ENCODE results near the gene GOSR1. TPM values are rescaled to one million over a fixed set of nuclear protein-coding genes. Genes with fewer than 3 reads are reported as not detected.
A peak's percentile ranks its signal among the peaks of the same experiment; 100 is the strongest.

GOSR1 gene
- total RNA-seq = 10 to 100 TPM; 39.5 to 48.9 TPM

- DNase-seq (ENCODE audit: low spot score) = peak; percentile 95
- H3K27me3 ChIP-seq (replicated peaks; ENCODE audit: insufficient read depth) = no peaks in the 10 kb centered on the region
- peak within 1 kb of the TSS; percentile 85 to 94 for H3K4me3 ChIP-seq
- intact Hi-C loops (cut with DNase I) = loop anchor here (5.0 to 10.0 kb wide), 4 partner anchors 125 to 348 kb away; partner anchors contain the start of gene CRLF3
- H3K4me1 ChIP-seq (replicated peaks) = no peaks in the 10 kb centered on the region
- H3K9me3 ChIP-seq = no peaks in the 10 kb centered on the region
- H3K36me3 ChIP-seq = no peaks in the 10 kb centered on the region
- 0% methylated on average over 37 of the region's 37 CpGs for WGBS
- peak within 1 kb of the TSS; percentile 83 to 93 for H3K27ac ChIP-seq
- TF ChIP-seq CTCF (IDR thresholded peaks at IDR 0.05) (peak in 3 of 4 experiments; percentile 79 to 88 (median 83)), POLR2A (IDR thresholded peaks at IDR 0.05) (peak; percentile 58), POLR2AphosphoS5 (IDR thresholded peaks at IDR 0.05) (peak; percentile 97)
These were observed at the start of gene GOSR1 for GRCh38 chr17:30477083-30477773. Gene GOSR1 (plus strand): TSS chr17:30477408. CDS start chr17:30477434, 26 bp downstream.

GRCh38 chr17:30427611-30428010, 49.6 kb upstream of the GOSR1 start:
- H3K4me3 ChIP-seq = no peak overlapping the region
- H3K9me3 ChIP-seq = no peaks in the 10 kb centered on the region
- intact Hi-C loops (cut with DNase I) = no loop called here
- no peak overlapping the region for H3K27ac ChIP-seq
- no peaks in the 10 kb centered on the region for H3K36me3 ChIP-seq
- no peaks in the 10 kb centered on the region for H3K27me3 ChIP-seq (replicated peaks; ENCODE audit: insufficient read depth)
- 100% methylated on average over 1 of the region's 1 CpG for WGBS
- TF ChIP-seq POLR2AphosphoS5 (IDR thresholded peaks at IDR 0.05) (no peak), POLR2A (IDR thresholded peaks at IDR 0.05) (no peak), CTCF (IDR thresholded peaks at IDR 0.05) (no peak)
- no peak for DNase-seq (ENCODE audit: low spot score)
- H3K4me1 ChIP-seq (replicated peaks) = no peaks in the 10 kb centered on the region

GRCh38 chr17:30429155-30429554, 48.1 kb upstream of the GOSR1 start:
- no peaks in the 10 kb centered on the region for H3K9me3 ChIP-seq
- H3K4me3 ChIP-seq = no peak overlapping the region
- no peaks in the 10 kb centered on the region for H3K36me3 ChIP-seq
- H3K4me1 ChIP-seq (replicated peaks) = no peaks in the 10 kb centered on the region
- intact Hi-C loops (cut with DNase I) = no loop called here
- H3K27ac ChIP-seq = no peak overlapping the region
- WGBS = 68% methylated on average over 1 of the region's 1 CpG
- H3K27me3 ChIP-seq (replicated peaks; ENCODE audit: insufficient read depth) = no peaks in the 10 kb centered on the region
- no peak for DNase-seq (ENCODE audit: low spot score)
- TF ChIP-seq CTCF (IDR thresholded peaks at IDR 0.05) (no peak), POLR2A (IDR thresholded peaks at IDR 0.05) (no peak), POLR2AphosphoS5 (IDR thresholded peaks at IDR 0.05) (no peak)

GRCh38 chr17:30433514-30433913, 43.7 kb upstream of the GOSR1 start:
- intact Hi-C loops (cut with DNase I) = no loop called here
- no peak for TF ChIP-seq POLR2AphosphoS5 (IDR thresholded peaks at IDR 0.05)
- no peak for TF ChIP-seq CTCF (IDR thresholded peaks at IDR 0.05)
- TF ChIP-seq POLR2A (IDR thresholded peaks at IDR 0.05) = no peak
- no peak for DNase-seq (ENCODE audit: low spot score)
- H3K27me3 ChIP-seq (replicated peaks; ENCODE audit: insufficient read depth) = no peaks in the 10 kb centered on the region
- H3K27ac ChIP-seq = no peak overlapping the region
- H3K4me3 ChIP-seq = no peak overlapping the region
- no peaks in the 10 kb centered on the region for H3K9me3 ChIP-seq
- WGBS = 88% methylated on average over 1 of the region's 1 CpG
- no peaks in the 10 kb centered on the region for H3K36me3 ChIP-seq
- H3K4me1 ChIP-seq (replicated peaks) = no peaks in the 10 kb centered on the region

GRCh38 chr17:30436729-30437128, 40.5 kb upstream of the GOSR1 start:
- intact Hi-C loops (cut with DNase I) = no loop called here
- Histone ChIP-seq H3K27me3 (replicated peaks; ENCODE audit: insufficient read depth) (no peaks in the 10 kb centered on the region), H3K4me1 (replicated peaks) (no peaks in the 10 kb centered on the region), H3K9me3 (no peaks in the 10 kb centered on the region), H3K36me3 (no peaks in the 10 kb centered on the region), H3K27ac (no peak overlapping the region), H3K4me3 (no peak overlapping the region)
- TF ChIP-seq POLR2A (IDR thresholded peaks at IDR 0.05) (no peak), POLR2AphosphoS5 (IDR thresholded peaks at IDR 0.05) (no peak), CTCF (IDR thresholded peaks at IDR 0.05) (no peak)
- no peak for DNase-seq (ENCODE audit: low spot score)

Data from prostate gland (tissue), 2 donors.